Measurements from ENCODE around the gene ACTR6. TPM values are rescaled to one million over a fixed set of nuclear protein-coding genes. Genes with fewer than 3 reads are reported as not detected.

Gene ACTR6
- total RNA-seq, 1 experiment from 2014 or later, result 34.9 TPM

DNA sequence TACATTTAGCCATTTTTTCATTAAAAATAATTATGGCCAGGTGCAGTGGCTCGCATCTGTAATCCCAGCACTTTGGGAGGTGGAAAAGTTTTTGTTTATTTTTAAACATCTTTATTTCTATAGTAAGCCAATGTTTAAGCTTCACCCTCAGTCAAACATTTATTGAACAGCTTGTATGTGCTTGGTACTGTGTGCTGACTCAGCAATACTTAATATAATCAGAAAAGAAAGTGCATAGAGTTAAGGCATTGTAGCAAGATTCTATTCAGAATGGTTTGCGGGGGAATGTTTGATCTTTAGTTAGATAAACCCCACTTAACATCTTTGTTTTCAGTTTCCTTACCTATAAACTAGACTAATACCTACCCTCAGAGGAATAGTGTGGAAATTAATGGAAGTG lies 11.1 kb downstream of the ACTR6 start:
- Histone ChIP-seq H3K27ac (ENCODE audit: insufficient read length, low read depth, low read length) (no peak overlapping the region), H2BK15ac (ENCODE audit: low read depth, low read length) (no peak overlapping the region), H3K23me2 (ENCODE audit: insufficient read length, low read depth, low read length, poor library complexity, severe bottlenecking) (no peaks in the 10 kb centered on the region), H2BK120ac (ENCODE audit: low read depth, low read length, poor library complexity, severe bottlenecking) (no peak overlapping the region), H3K18ac (ENCODE audit: insufficient read length, low read depth, low read length) (no peak overlapping the region), H3K9ac (ENCODE audit: extremely low read depth, insufficient read length, low read length) (no peak overlapping the region), H3K4me2 (ENCODE audit: insufficient read depth, insufficient read length, low read length) (no peak overlapping the region), H3K79me1 (ENCODE audit: insufficient read depth, low read depth, low read length, poor library complexity, severe bottlenecking) (no peaks in the 10 kb centered on the region), H3K56ac (ENCODE audit: insufficient read length, low read depth, low read length) (no peak overlapping the region), H2BK5ac (ENCODE audit: insufficient read length, low read length) (no peak overlapping the region), H2BK20ac (ENCODE audit: low read depth, low read length, poor library complexity, severe bottlenecking) (no peak overlapping the region), H3K14ac (ENCODE audit: insufficient read depth, low read length) (no peak overlapping the region), H3K27me3 (ENCODE audit: insufficient read depth, low read length) (no peaks in the 10 kb centered on the region), H3K4ac (ENCODE audit: low read depth, low read length) (no peak overlapping the region), H4K20me1 (ENCODE audit: control insufficient read depth, insufficient read depth, insufficient read length) (no peaks in the 10 kb centered on the region), H4K5ac (ENCODE audit: insufficient read length, low read depth, low read length) (no peak overlapping the region), H3K79me2 (ENCODE audit: insufficient read depth, low read length) (no peaks in the 10 kb centered on the region), H4K91ac (ENCODE audit: insufficient read length, low read depth, low read length) (no peak overlapping the region), H4K8ac (replicated peaks; ENCODE audit: insufficient read length, low read depth, low read length) (no peak overlapping the region), H3T11ph (ENCODE audit: low read length) (no peak overlapping the region), H2AFZ (ENCODE audit: low read length) (no peak overlapping the region), H3K9me3 (ENCODE audit: control insufficient read depth, low read depth, low read length) (no peaks in the 10 kb centered on the region), H3K4me1 (ENCODE audit: insufficient read depth, low read length) (no peaks in the 10 kb centered on the region), H2BK12ac (ENCODE audit: insufficient read length, low read depth, low read length) (no peak overlapping the region), H3K23ac (ENCODE audit: insufficient read length, low read depth, low read length) (no peak overlapping the region), H2AK5ac (ENCODE audit: insufficient read length, low read length) (no peak overlapping the region)
- TF ChIP-seq, protein P1, sequence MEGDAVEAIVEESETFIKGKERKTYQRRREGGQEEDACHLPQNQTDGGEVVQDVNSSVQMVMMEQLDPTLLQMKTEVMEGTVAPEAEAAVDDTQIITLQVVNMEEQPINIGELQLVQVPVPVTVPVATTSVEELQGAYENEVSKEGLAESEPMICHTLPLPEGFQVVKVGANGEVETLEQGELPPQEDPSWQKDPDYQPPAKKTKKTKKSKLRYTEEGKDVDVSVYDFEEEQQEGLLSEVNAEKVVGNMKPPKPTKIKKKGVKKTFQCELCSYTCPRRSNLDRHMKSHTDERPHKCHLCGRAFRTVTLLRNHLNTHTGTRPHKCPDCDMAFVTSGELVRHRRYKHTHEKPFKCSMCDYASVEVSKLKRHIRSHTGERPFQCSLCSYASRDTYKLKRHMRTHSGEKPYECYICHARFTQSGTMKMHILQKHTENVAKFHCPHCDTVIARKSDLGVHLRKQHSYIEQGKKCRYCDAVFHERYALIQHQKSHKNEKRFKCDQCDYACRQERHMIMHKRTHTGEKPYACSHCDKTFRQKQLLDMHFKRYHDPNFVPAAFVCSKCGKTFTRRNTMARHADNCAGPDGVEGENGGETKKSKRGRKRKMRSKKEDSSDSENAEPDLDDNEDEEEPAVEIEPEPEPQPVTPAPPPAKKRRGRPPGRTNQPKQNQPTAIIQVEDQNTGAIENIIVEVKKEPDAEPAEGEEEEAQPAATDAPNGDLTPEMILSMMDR (conservative IDR thresholded peaks at IDR 0.05), result no peak
- no peak for DNase-seq
- peaks cover 10 to 63% (median 49%) of the 10 kb centered on the region in 3 experiments; a peak in 6 of 7 replicates for H3K36me3 Mint-ChIP-seq (ENCODE audit: insufficient read depth in 1 of 3, low read depth in 3 of 3)
- H3K27me3 Mint-ChIP-seq (ENCODE audit: low read depth), result no peaks in the 10 kb centered on the region
- no peak overlapping the region for H3K4me3 Mint-ChIP-seq
- no peaks in the 10 kb centered on the region for H3K4me1 Mint-ChIP-seq
- H3K9me3 Mint-ChIP-seq, result no peaks in the 10 kb centered on the region
- no peak overlapping the region for H3K27ac Mint-ChIP-seq
- WGBS (ENCODE audit: extremely low coverage, insufficient read length, low lambda C conversion rate), result no CpG with 5 or more reads among the region's 2 CpGs
